ENCODE data around the gene ATG7.

- TF ChIP-seq POLR2A (IDR thresholded peaks at IDR 0.05): no peak
- TF ChIP-seq, protein P1, sequence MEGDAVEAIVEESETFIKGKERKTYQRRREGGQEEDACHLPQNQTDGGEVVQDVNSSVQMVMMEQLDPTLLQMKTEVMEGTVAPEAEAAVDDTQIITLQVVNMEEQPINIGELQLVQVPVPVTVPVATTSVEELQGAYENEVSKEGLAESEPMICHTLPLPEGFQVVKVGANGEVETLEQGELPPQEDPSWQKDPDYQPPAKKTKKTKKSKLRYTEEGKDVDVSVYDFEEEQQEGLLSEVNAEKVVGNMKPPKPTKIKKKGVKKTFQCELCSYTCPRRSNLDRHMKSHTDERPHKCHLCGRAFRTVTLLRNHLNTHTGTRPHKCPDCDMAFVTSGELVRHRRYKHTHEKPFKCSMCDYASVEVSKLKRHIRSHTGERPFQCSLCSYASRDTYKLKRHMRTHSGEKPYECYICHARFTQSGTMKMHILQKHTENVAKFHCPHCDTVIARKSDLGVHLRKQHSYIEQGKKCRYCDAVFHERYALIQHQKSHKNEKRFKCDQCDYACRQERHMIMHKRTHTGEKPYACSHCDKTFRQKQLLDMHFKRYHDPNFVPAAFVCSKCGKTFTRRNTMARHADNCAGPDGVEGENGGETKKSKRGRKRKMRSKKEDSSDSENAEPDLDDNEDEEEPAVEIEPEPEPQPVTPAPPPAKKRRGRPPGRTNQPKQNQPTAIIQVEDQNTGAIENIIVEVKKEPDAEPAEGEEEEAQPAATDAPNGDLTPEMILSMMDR (IDR thresholded peaks at IDR 0.05): no peak
- TF ChIP-seq EP300 (IDR thresholded peaks at IDR 0.05): no peak
Observed at GRCh38 chr3:11235385-11235784, 36.8 kb upstream of the ATG7 start.
